ENCODE results near the gene CD302.

DNA sequence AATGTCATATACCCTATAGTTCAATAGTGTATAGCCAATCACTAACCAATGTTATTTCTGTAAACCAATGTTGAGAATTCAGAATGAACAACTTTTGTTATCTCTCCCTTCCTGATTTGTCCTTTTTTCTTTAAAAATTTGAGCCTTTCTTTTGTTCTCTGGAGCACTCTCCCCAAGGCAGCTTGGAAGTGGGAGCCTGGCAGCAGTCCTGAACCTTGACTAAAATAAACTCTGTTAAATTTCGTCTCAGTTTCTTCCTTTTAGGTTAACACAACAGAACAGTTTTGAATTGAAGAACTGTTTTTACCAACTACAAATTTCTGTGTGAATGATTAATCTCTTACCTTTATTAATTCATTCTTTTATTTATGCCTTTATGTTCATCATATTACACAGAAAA lies 35.9 kb downstream of the CD302 start:
- TF ChIP-seq, protein P1, sequence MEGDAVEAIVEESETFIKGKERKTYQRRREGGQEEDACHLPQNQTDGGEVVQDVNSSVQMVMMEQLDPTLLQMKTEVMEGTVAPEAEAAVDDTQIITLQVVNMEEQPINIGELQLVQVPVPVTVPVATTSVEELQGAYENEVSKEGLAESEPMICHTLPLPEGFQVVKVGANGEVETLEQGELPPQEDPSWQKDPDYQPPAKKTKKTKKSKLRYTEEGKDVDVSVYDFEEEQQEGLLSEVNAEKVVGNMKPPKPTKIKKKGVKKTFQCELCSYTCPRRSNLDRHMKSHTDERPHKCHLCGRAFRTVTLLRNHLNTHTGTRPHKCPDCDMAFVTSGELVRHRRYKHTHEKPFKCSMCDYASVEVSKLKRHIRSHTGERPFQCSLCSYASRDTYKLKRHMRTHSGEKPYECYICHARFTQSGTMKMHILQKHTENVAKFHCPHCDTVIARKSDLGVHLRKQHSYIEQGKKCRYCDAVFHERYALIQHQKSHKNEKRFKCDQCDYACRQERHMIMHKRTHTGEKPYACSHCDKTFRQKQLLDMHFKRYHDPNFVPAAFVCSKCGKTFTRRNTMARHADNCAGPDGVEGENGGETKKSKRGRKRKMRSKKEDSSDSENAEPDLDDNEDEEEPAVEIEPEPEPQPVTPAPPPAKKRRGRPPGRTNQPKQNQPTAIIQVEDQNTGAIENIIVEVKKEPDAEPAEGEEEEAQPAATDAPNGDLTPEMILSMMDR (IDR thresholded peaks at IDR 0.05): no peak
- TF ChIP-seq TCF7L2 (IDR thresholded peaks at IDR 0.05; ENCODE audit: low read depth, low read length): no peak
- TF ChIP-seq, protein P2, sequence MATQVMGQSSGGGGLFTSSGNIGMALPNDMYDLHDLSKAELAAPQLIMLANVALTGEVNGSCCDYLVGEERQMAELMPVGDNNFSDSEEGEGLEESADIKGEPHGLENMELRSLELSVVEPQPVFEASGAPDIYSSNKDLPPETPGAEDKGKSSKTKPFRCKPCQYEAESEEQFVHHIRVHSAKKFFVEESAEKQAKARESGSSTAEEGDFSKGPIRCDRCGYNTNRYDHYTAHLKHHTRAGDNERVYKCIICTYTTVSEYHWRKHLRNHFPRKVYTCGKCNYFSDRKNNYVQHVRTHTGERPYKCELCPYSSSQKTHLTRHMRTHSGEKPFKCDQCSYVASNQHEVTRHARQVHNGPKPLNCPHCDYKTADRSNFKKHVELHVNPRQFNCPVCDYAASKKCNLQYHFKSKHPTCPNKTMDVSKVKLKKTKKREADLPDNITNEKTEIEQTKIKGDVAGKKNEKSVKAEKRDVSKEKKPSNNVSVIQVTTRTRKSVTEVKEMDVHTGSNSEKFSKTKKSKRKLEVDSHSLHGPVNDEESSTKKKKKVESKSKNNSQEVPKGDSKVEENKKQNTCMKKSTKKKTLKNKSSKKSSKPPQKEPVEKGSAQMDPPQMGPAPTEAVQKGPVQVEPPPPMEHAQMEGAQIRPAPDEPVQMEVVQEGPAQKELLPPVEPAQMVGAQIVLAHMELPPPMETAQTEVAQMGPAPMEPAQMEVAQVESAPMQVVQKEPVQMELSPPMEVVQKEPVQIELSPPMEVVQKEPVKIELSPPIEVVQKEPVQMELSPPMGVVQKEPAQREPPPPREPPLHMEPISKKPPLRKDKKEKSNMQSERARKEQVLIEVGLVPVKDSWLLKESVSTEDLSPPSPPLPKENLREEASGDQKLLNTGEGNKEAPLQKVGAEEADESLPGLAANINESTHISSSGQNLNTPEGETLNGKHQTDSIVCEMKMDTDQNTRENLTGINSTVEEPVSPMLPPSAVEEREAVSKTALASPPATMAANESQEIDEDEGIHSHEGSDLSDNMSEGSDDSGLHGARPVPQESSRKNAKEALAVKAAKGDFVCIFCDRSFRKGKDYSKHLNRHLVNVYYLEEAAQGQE (IDR thresholded peaks at IDR 0.05; ENCODE audit: insufficient read depth in 1 of 2, low read depth in 2 of 2, low read length in 1 of 2): no peak
